HepG2 (cell line): Measurements from ENCODE around the gene CTSW. TPM values are rescaled to one million over a fixed set of nuclear protein-coding genes. Genes with fewer than 3 reads are reported as not detected.
A peak's percentile ranks its signal among the peaks of the same experiment; 100 is the strongest.

Experiments used
- CENPT ChIP-seq: sonication (generic); formaldehyde crosslinking; IDR thresholded peaks from 2 replicates; pipeline ENCODE4 v1.8.0; 2022; ENCODE audit warnings: low read depth, mild to moderate bottlenecking, moderate library complexity, missing genetic modification reagents
- FOXA3 ChIP-seq: IDR thresholded peaks from 2 replicates; pipeline ENCODE4 v1.6.1; 2016; ENCODE audit warnings: missing genetic modification reagents, missing compliant biosample characterization
- HNF4G ChIP-seq, 2 experiments: sonication (generic) in 1 of 2; formaldehyde crosslinking in 1 of 2; IDR thresholded peaks; 2 replicates each; pipeline versions ENCODE4 v1.4.0 to v1.6.1; 2011 to 2020; ENCODE audit warnings: borderline replicate concordance in 2 of 2, low read depth in 2 of 2, mild to moderate bottlenecking in 2 of 2, low read length in 1 of 2, missing genetic modification reagents in 1 of 2, moderate library complexity in 1 of 2
- MTA3 ChIP-seq: sonication (generic); formaldehyde crosslinking; IDR thresholded peaks from 2 replicates; pipeline ENCODE4 v1.4.0; 2020; ENCODE audit warnings: missing genetic modification reagents
- NBN ChIP-seq: fragments of 450-650 bp; conservative IDR thresholded peaks from 2 replicates; pipeline ENCODE4 v1.6.1; 2017
- POLR2G ChIP-seq: fragments of 200-400 bp; formaldehyde crosslinking; IDR thresholded peaks from 2 replicates; pipeline ENCODE4 v1.6.1; 2018; ENCODE audit warnings: mild to moderate bottlenecking, low read depth, low read length, moderate library complexity
- SALL2 ChIP-seq: sonication (generic); formaldehyde crosslinking; IDR thresholded peaks from 2 replicates; pipeline ENCODE4 v1.8.1; 2023; ENCODE audit warnings: mild to moderate bottlenecking, missing genetic modification reagents, inconsistent platforms
- SRSF1 ChIP-seq: fragments of 200-400 bp; formaldehyde crosslinking; optimal IDR thresholded peaks from 2 replicates; pipeline ENCODE3; 2017; ENCODE audit warnings: mild to moderate bottlenecking, low read depth, low read length, moderate library complexity
- TCF7L2 ChIP-seq: IDR thresholded peaks from 2 replicates; pipeline ENCODE4 v1.6.1; 2011; ENCODE audit warnings: mild to moderate bottlenecking, low read depth, low read length, moderate library complexity
- YEATS4 ChIP-seq: sonication (generic); formaldehyde crosslinking; IDR thresholded peaks from 2 replicates; pipeline ENCODE4 v1.4.0; 2020; ENCODE audit warnings: missing genetic modification reagents, borderline replicate concordance
- ZBTB40 ChIP-seq, 2 experiments: fragments of 450-650 bp in 1 of 2; sonication (generic) in 1 of 2; formaldehyde crosslinking in 1 of 2; IDR thresholded peaks; 2 replicates each; pipeline versions ENCODE4 v1.6.1 to v1.8.0; 2016 to 2022; ENCODE audit warnings: antibody characterized with exemption in 1 of 2, mild to moderate bottlenecking in 1 of 2, missing genetic modification reagents in 1 of 2
- ZBTB7B ChIP-seq: sonication (generic); formaldehyde crosslinking; IDR thresholded peaks from 2 replicates; pipeline ENCODE4 v1.4.0; 2020; ENCODE audit warnings: missing genetic modification reagents
- ZFP62 ChIP-seq: sonication (generic); formaldehyde crosslinking; IDR thresholded peaks from 2 replicates; pipeline ENCODE4 v1.4.0; 2020; ENCODE audit warnings: missing genetic modification reagents
- ZNF777 ChIP-seq: sonication (generic); formaldehyde crosslinking; IDR thresholded peaks from 2 replicates; pipeline ENCODE4 v1.4.0; 2020; ENCODE audit warnings: missing genetic modification reagents
- ZSCAN12 ChIP-seq: sonication (generic); formaldehyde crosslinking; IDR thresholded peaks from 2 replicates; pipeline ENCODE4 v1.9.0; 2021; ENCODE audit warnings: mild to moderate bottlenecking, missing genetic modification reagents
- polyA plus RNA-seq, 8 experiments: library from polyadenylated mRNA; depleted of rRNA in 3 of 8; stranded (reverse) in 7 of 8; unstranded in 1 of 8; fragments of >200 nt; fragmentation: Illumina TruSeq in 4 of 8; extraction: Trizol in 4 of 8; gene quantifications; 2 replicates each; pipeline versions ENCODE4 v1.2.1 to v1.2.3, GENCODE V29; 2011 to 2016; ENCODE audit warnings: low read depth in 4 of 8, missing spikeins in 1 of 8, mixed read lengths in 1 of 8; ENCODE audit not compliant: insufficient read depth in 1 of 8
- total RNA-seq, 5 experiments: library from RNA; depleted of rRNA; stranded (reverse); fragments of >200 nt; fragmentation: Illumina TruSeq; extraction: Trizol; gene quantifications; 2 replicates each; pipeline ENCODE4 v1.2.3, GENCODE V29; 2016; ENCODE audit warnings: low read depth in 1 of 5
- TF ChIP-seq, protein P1 (sequence below): IDR thresholded peaks from 2 replicates; pipeline ENCODE4 v1.4.0; 2020; ENCODE audit warnings: mild to moderate bottlenecking, missing genetic modification reagents

CTSW gene
- total and polyA plus RNA-seq, 2 of the 13 experiments (the other 11 are each of a cell fraction or from before 2014, with no cell fraction given): 0.09 TPM; not detected in 1

GRCh38 chr11:65890324-65891218 lies 10.9 kb downstream of the CTSW start, which contains the start of gene CCDC85B (continued):
- TF ChIP-seq HNF4G (IDR thresholded peaks at IDR 0.05; ENCODE audit: borderline replicate concordance, low read depth, low read length) (no peak), HNF4G (CRISPR knock-in tag; IDR thresholded peaks at IDR 0.05; ENCODE audit: borderline replicate concordance, low read depth) (0 out of 2 replicates have a peak, but pooled peaks have one; percentile 10), ZBTB7B (CRISPR knock-in tag) (no peak; the same call in 1 of the 2 replicates), SALL2 (CRISPR knock-in tag) (peak; percentile 65), ZSCAN12 (CRISPR knock-in tag) (peak; percentile 92), YEATS4 (CRISPR knock-in tag) (peak; percentile 83), TCF7L2 (no peak), POLR2G (peak; percentile 87), MTA3 (CRISPR knock-in tag) (no peak), ZNF777 (CRISPR knock-in tag) (peak; percentile 87), SRSF1 (no peak), NBN (no peak), ZBTB40 (IDR thresholded peaks at IDR 0.05) (no peak), ZBTB40 (CRISPR knock-in tag; IDR thresholded peaks at IDR 0.05) (no peak), FOXA3 (CRISPR knock-in tag) (no peak; the same call in 1 of the 2 replicates), ZFP62 (CRISPR knock-in tag) (no peak), CENPT (no peak; the same call in 1 of the 2 replicates)
- TF ChIP-seq, protein P1, sequence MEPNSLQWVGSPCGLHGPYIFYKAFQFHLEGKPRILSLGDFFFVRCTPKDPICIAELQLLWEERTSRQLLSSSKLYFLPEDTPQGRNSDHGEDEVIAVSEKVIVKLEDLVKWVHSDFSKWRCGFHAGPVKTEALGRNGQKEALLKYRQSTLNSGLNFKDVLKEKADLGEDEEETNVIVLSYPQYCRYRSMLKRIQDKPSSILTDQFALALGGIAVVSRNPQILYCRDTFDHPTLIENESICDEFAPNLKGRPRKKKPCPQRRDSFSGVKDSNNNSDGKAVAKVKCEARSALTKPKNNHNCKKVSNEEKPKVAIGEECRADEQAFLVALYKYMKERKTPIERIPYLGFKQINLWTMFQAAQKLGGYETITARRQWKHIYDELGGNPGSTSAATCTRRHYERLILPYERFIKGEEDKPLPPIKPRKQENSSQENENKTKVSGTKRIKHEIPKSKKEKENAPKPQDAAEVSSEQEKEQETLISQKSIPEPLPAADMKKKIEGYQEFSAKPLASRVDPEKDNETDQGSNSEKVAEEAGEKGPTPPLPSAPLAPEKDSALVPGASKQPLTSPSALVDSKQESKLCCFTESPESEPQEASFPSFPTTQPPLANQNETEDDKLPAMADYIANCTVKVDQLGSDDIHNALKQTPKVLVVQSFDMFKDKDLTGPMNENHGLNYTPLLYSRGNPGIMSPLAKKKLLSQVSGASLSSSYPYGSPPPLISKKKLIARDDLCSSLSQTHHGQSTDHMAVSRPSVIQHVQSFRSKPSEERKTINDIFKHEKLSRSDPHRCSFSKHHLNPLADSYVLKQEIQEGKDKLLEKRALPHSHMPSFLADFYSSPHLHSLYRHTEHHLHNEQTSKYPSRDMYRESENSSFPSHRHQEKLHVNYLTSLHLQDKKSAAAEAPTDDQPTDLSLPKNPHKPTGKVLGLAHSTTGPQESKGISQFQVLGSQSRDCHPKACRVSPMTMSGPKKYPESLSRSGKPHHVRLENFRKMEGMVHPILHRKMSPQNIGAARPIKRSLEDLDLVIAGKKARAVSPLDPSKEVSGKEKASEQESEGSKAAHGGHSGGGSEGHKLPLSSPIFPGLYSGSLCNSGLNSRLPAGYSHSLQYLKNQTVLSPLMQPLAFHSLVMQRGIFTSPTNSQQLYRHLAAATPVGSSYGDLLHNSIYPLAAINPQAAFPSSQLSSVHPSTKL: 0 out of 2 replicates have a peak, but pooled peaks have one; percentile 6
